Measurements from ENCODE around the gene SLC35F3.

DNA sequence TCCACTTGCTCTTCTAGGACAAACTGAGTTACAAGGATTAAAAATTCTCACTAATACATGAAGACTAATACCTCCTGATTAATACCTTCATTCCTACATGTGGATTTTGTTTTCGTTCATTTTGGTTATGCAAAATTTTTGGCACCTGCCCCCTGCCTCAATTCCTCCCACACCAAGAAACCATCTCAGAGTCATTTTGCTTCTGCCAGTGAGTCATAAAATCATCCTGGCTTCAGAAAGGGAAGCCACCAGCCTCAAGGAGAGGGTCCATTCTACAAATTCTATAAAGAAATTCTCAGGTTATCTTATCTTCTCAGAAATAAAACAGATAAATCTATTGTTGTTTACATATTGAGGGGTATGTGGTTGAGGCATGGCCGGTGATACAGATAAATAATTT, 365.6 kb downstream of the SLC35F3 start:
- TF ChIP-seq, protein P1, sequence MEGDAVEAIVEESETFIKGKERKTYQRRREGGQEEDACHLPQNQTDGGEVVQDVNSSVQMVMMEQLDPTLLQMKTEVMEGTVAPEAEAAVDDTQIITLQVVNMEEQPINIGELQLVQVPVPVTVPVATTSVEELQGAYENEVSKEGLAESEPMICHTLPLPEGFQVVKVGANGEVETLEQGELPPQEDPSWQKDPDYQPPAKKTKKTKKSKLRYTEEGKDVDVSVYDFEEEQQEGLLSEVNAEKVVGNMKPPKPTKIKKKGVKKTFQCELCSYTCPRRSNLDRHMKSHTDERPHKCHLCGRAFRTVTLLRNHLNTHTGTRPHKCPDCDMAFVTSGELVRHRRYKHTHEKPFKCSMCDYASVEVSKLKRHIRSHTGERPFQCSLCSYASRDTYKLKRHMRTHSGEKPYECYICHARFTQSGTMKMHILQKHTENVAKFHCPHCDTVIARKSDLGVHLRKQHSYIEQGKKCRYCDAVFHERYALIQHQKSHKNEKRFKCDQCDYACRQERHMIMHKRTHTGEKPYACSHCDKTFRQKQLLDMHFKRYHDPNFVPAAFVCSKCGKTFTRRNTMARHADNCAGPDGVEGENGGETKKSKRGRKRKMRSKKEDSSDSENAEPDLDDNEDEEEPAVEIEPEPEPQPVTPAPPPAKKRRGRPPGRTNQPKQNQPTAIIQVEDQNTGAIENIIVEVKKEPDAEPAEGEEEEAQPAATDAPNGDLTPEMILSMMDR (IDR thresholded peaks at IDR 0.05; ENCODE audit: low read depth, low read length), result no peak
- TF ChIP-seq, protein P2, sequence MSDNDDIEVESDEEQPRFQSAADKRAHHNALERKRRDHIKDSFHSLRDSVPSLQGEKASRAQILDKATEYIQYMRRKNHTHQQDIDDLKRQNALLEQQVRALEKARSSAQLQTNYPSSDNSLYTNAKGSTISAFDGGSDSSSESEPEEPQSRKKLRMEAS (IDR thresholded peaks at IDR 0.05; ENCODE audit: low read depth, low read length), result no peak

Measured in NB4 (cell line).